Hepatocyte (in vitro differentiated cells): ENCODE results near the gene RAP1GDS1. TPM values are rescaled to one million over a fixed set of nuclear protein-coding genes. Genes with fewer than 3 reads are reported as not detected.
"Not testable (repeated sequence)": the region's sequence is repeated elsewhere in the genome, so short reads cannot be mapped to it uniquely, and the experiment has no call there.

ENCODE experiments used
- DNase-seq: peaks from one replicate; pipeline ENCODE4 v3.0.0-alpha.2; 2016; ENCODE audit warnings: low spot score
- H2AFZ ChIP-seq: fragments of 200-600 bp; sonication (generic); 2 replicates; pipeline ENCODE4 v1.6.0; 2016; ENCODE audit warnings: antibody characterized with exemption, mild to moderate bottlenecking
- H3K27ac ChIP-seq: fragments of 200-600 bp; sonication (generic); 2 replicates; pipeline ENCODE4 v1.5.1; 2016; ENCODE audit warnings: mild to moderate bottlenecking
- H3K27me3 ChIP-seq: fragments of 200-600 bp; sonication (generic); 2 replicates; pipeline ENCODE4 v1.6.1; 2016
- H3K36me3 ChIP-seq: fragments of 200-600 bp; sonication (generic); replicated peaks from 2 replicates; pipeline ENCODE4 v1.5.1; 2016; ENCODE audit warnings: low read depth; ENCODE audit not compliant: insufficient read depth
- H3K4me1 ChIP-seq: fragments of 200-600 bp; sonication (generic); 2 replicates; pipeline ENCODE4 v1.5.1; 2016; ENCODE audit warnings: mild to moderate bottlenecking, moderate library complexity; ENCODE audit not compliant: insufficient read depth
- H3K4me2 ChIP-seq: fragments of 200-600 bp; sonication (generic); 2 replicates; pipeline ENCODE4 v1.6.0; 2016
- H3K4me3 ChIP-seq: fragments of 200-600 bp; sonication (generic); 2 replicates; pipeline ENCODE4 v1.5.1; 2016; ENCODE audit warnings: mild to moderate bottlenecking
- H3K79me2 ChIP-seq: fragments of 200-600 bp; sonication (generic); 2 replicates; pipeline ENCODE4 v1.6.0; 2017; ENCODE audit warnings: mild to moderate bottlenecking
- H3K9me2 ChIP-seq: fragments of 200-600 bp; sonication (generic); replicated peaks from 2 replicates; pipeline ENCODE4 v1.6.0; 2017; ENCODE audit warnings: mild to moderate bottlenecking; ENCODE audit not compliant: insufficient read depth
- H3K9me3 ChIP-seq: fragments of 200-600 bp; sonication (generic); 2 replicates; pipeline ENCODE4 v1.5.1; 2016; ENCODE audit warnings: low read depth, mild to moderate bottlenecking
- H4K20me1 ChIP-seq: fragments of 200-600 bp; sonication (generic); 2 replicates; pipeline ENCODE4 v1.6.0; 2016; ENCODE audit warnings: mild to moderate bottlenecking; ENCODE audit not compliant: insufficient read depth, poor library complexity, severe bottlenecking
- CTCF ChIP-seq: fragments of 200-600 bp; sonication (generic); IDR thresholded peaks from 2 replicates; pipeline ENCODE4 v1.5.1; 2016; ENCODE audit warnings: antibody characterized with exemption, mild to moderate bottlenecking; ENCODE audit not compliant: poor library complexity
- EZH2 ChIP-seq: fragments of 200-600 bp; sonication (generic); IDR thresholded peaks from 2 replicates; pipeline ENCODE4 v1.6.1; 2016; ENCODE audit warnings: antibody characterized with exemption, mild to moderate bottlenecking, borderline replicate concordance
- EZH2phosphoT487 ChIP-seq: fragments of 200-600 bp; sonication (generic); IDR thresholded peaks from one replicate; pipeline ENCODE4 v1.6.1; 2018; ENCODE audit warnings: antibody characterized with exemption, mild to moderate bottlenecking, low read depth, moderate library complexity; ENCODE audit not compliant: unreplicated experiment, severe bottlenecking
- WGBS: methylation state at CpG from one replicate; pipeline ENCODE4 v1.1.6; 2016; ENCODE audit warnings: low lambda C conversion rate; ENCODE audit errors: missing lambda C conversion rate; 5-methylcytosine and 5-hydroxymethylcytosine counted together
- polyA plus RNA-seq: library from polyadenylated mRNA; unstranded; fragments of >200 nt; fragmentation: Nextera tagmentation; extraction: Ambion mirVana; gene quantifications from 2 replicates; pipeline ENCODE4 v1.2.1, GENCODE V29; 2016
- total RNA-seq: library from RNA; depleted of rRNA; stranded (reverse); fragments of >200 nt; gene quantifications from 2 replicates; pipeline ENCODE4 v1.2.3, GENCODE V29; 2014

The RAP1GDS1 gene
- total and polyA plus RNA-seq, 2 experiments from 2014 or later, result 25.3 to 42.7 TPM

GRCh38 chr4:98359646-98360045 lies 98.5 kb downstream of the RAP1GDS1 start:
- Histone ChIP-seq H3K79me2 (no peaks in the 10 kb centered on the region), H3K27me3 (no peaks in the 10 kb centered on the region), H3K36me3 (no peaks in the 10 kb centered on the region), H3K4me3 (no peak overlapping the region), H4K20me1 (no peaks in the 10 kb centered on the region), H2AFZ (no peak overlapping the region), H3K27ac (no peak overlapping the region), H3K9me2 (no peaks in the 10 kb centered on the region), H3K9me3 (no peaks in the 10 kb centered on the region), H3K4me1 (no peaks in the 10 kb centered on the region), H3K4me2 (no peak overlapping the region)
- WGBS, result 76% methylated on average over 4 of the region's 4 CpGs
- TF ChIP-seq EZH2phosphoT487, result no peak
- TF ChIP-seq EZH2, result no peak
- TF ChIP-seq CTCF, result no peak
- DNase-seq, result no peak

- Histone ChIP-seq H2AFZ (no peak overlapping the region), H3K4me2 (no peak overlapping the region), H3K9me2 (no peaks in the 10 kb centered on the region), H3K27ac (no peak overlapping the region), H3K4me3 (no peak overlapping the region), H3K27me3 (no peaks in the 10 kb centered on the region), H3K79me2 (no peaks in the 10 kb centered on the region), H3K9me3 (no peaks in the 10 kb centered on the region), H3K36me3 (no peaks in the 10 kb centered on the region), H3K4me1 (no peaks in the 10 kb centered on the region), H4K20me1 (no peaks in the 10 kb centered on the region)
- no peak for DNase-seq
- no peak for TF ChIP-seq EZH2phosphoT487
- TF ChIP-seq EZH2, result no peak
- no peak for TF ChIP-seq CTCF
These were observed 102.2 kb downstream of the RAP1GDS1 start for GRCh38 chr4:98363431-98363830.

GRCh38 chr4:98366275-98366674 lies 105.1 kb downstream of the RAP1GDS1 start:
- H3K9me3 ChIP-seq, H3K9me2 ChIP-seq, H3K79me2 ChIP-seq, DNase-seq, H3K27me3 ChIP-seq, H3K4me3 ChIP-seq, H3K4me1 ChIP-seq, H3K27ac ChIP-seq, H4K20me1 ChIP-seq, H3K4me2 ChIP-seq, H3K36me3 ChIP-seq, H2AFZ ChIP-seq: not testable (repeated sequence)
- WGBS, result 97% methylated on average over 3 of the region's 3 CpGs

- H3K9me2 ChIP-seq, H3K4me2 ChIP-seq, H3K27ac ChIP-seq, H3K27me3 ChIP-seq, H3K9me3 ChIP-seq, H3K4me3 ChIP-seq, DNase-seq, H3K36me3 ChIP-seq, H4K20me1 ChIP-seq, H2AFZ ChIP-seq, H3K4me1 ChIP-seq, H3K79me2 ChIP-seq: not testable (repeated sequence)
- 100% methylated on average over 3 of the region's 3 CpGs for WGBS
These were observed 106.8 kb downstream of the RAP1GDS1 start for GRCh38 chr4:98368000-98368399.

GRCh38 chr4:98369322-98369721 lies 108.1 kb downstream of the RAP1GDS1 start:
- Histone ChIP-seq H3K27ac (no peak overlapping the region), H3K4me1 (no peaks in the 10 kb centered on the region), H4K20me1 (no peaks in the 10 kb centered on the region), H3K36me3 (no peaks in the 10 kb centered on the region), H2AFZ (no peak overlapping the region), H3K9me2 (no peaks in the 10 kb centered on the region), H3K4me2 (no peak overlapping the region), H3K79me2 (no peaks in the 10 kb centered on the region), H3K27me3 (no peaks in the 10 kb centered on the region), H3K4me3 (no peak overlapping the region), H3K9me3 (no peaks in the 10 kb centered on the region)
- TF ChIP-seq EZH2phosphoT487, result no peak
- TF ChIP-seq CTCF, result no peak
- TF ChIP-seq EZH2, result no peak
- WGBS, result 98% methylated on average over 3 of the region's 3 CpGs
- no peak for DNase-seq
